GM18867 (cell line): Measurements from ENCODE around the gene MIGA2.

ENCODE experiments used
- ATAC-seq: cut with Tn5 transposase; IDR thresholded peaks from one replicate; pipeline ENCODE4 v1.9.1; 2021; ENCODE audit warnings: mild to moderate bottlenecking, moderate library complexity; ENCODE audit not compliant: unreplicated experiment

The MIGA2 gene

GRCh38 chr9:129071526-129072126 lies 35.2 kb downstream of the MIGA2 start:
- ATAC-seq = no peak

- no peak for ATAC-seq
These were observed 35.7 kb downstream of the MIGA2 start for GRCh38 chr9:129072171-129072570.

GRCh38 chr9:129073404-129073803 lies 37.0 kb downstream of the MIGA2 start:
- no peak for ATAC-seq

- no peak for ATAC-seq
These were observed 37.7 kb downstream of the MIGA2 start for GRCh38 chr9:129074106-129074505.

GRCh38 chr9:129075996-129076639 lies 39.7 kb downstream of the MIGA2 start:
- no peak for ATAC-seq

GRCh38 chr9:129076640-129077037 lies 40.2 kb downstream of the MIGA2 start:
- ATAC-seq = no peak

- ATAC-seq = no peak
These were observed 40.8 kb downstream of the MIGA2 start for GRCh38 chr9:129077236-129077635.

- no peak for ATAC-seq
These were observed 42.5 kb downstream of the MIGA2 start for GRCh38 chr9:129078691-129079503.

- no peak for ATAC-seq
These were observed 43.4 kb downstream of the MIGA2 start for GRCh38 chr9:129079829-129080228.

- ATAC-seq = no peak
These were observed 43.8 kb downstream of the MIGA2 start for GRCh38 chr9:129080298-129080600.

- peak; percentile 92 for ATAC-seq
These were observed 44.4 kb downstream of the MIGA2 start, which contains the start of gene DOLPP1 for GRCh38 chr9:129080601-129081387. DOLPP1 (plus strand) TSS chr9:129081111; CDS start chr9:129081132, 21 bp downstream.

GRCh38 chr9:129081388-129081904 lies 45.0 kb downstream of the MIGA2 start:
- ATAC-seq = no peak

GRCh38 chr9:129084087-129084486 lies 47.7 kb downstream of the MIGA2 start:
- ATAC-seq = no peak

- no peak for ATAC-seq
These were observed 52.8 kb downstream of the MIGA2 start for GRCh38 chr9:129089246-129089645.

- no peak for ATAC-seq
These were observed 57.4 kb downstream of the MIGA2 start for GRCh38 chr9:129093602-129094386.

- ATAC-seq = no peak
These were observed 58.2 kb downstream of the MIGA2 start for GRCh38 chr9:129094387-129095169.

- ATAC-seq = no peak
These were observed 58.8 kb downstream of the MIGA2 start for GRCh38 chr9:129095170-129095667.

GRCh38 chr9:129095908-129096307 lies 59.5 kb downstream of the MIGA2 start:
- no peak for ATAC-seq

GRCh38 chr9:129097671-129098306 lies 61.4 kb downstream of the MIGA2 start:
- ATAC-seq = no peak
